Sigmoid colon (tissue), 7 donors: ENCODE measurements around the gene MAP3K21. TPM values are rescaled to one million over a fixed set of nuclear protein-coding genes. Genes with fewer than 3 reads are reported as not detected.

Source experiments
- DNase-seq: peaks from one replicate; pipeline ENCODE4 v3.0.0-alpha.2; 2019
- H3K27ac ChIP-seq, 4 donors: fragments of 200-600 bp; sonication (generic); one replicate each; pipeline ENCODE4 v1.5.1; 2016 to 2019; ENCODE audit warnings: mild to moderate bottlenecking in 1 of 4
- H3K27me3 ChIP-seq, 3 donors: fragments of 200-600 bp; sonication (generic); one replicate each; pipeline ENCODE4 v1.5.1; 2019; ENCODE audit warnings: mild to moderate bottlenecking in 1 of 3
- H3K36me3 ChIP-seq, 4 donors: fragments of 200-600 bp; sonication (generic); one replicate each; pipeline ENCODE4 v1.5.1; 2016 to 2019
- H3K4me1 ChIP-seq, 4 donors: fragments of 200-600 bp; sonication (generic); one replicate each; pipeline ENCODE4 v1.5.1; 2017 to 2019
- H3K4me3 ChIP-seq, 4 donors: fragments of 200-600 bp; sonication (generic); one replicate each; pipeline ENCODE4 v1.5.1; 2017 to 2019; ENCODE audit warnings: mild to moderate bottlenecking in 2 of 4, moderate library complexity in 1 of 4
- H3K9me3 ChIP-seq, 4 donors: fragments of 200-600 bp in 3 of 4; sonication (generic) in 3 of 4; one replicate each; pipeline versions ENCODE4 v1.5.1 to v1.6.1; 2013 to 2019
- CTCF ChIP-seq, 4 experiments: fragments of 450-650 bp in 3 of 4; fragments of 200-600 bp in 1 of 4; IDR thresholded peaks; one replicate each; pipeline ENCODE4 v1.5.1; 2016 to 2019; ENCODE audit warnings: antibody characterized with exemption in 4 of 4, mild to moderate bottlenecking in 3 of 4, moderate library complexity in 2 of 4
- EP300 ChIP-seq, 4 donors: sonication (generic); formaldehyde crosslinking; IDR thresholded peaks; one replicate each; pipeline ENCODE4 v1.6.1; 2017; ENCODE audit warnings: antibody characterized with exemption in 4 of 4
- POLR2A ChIP-seq, 2 donors: fragments of 450-650 bp; IDR thresholded peaks; one replicate each; pipeline ENCODE4 v1.6.1; 2016; ENCODE audit warnings: antibody characterized with exemption in 2 of 2, mild to moderate bottlenecking in 2 of 2, moderate library complexity in 2 of 2
- POLR2AphosphoS5 ChIP-seq, 4 donors: sonication (generic); formaldehyde crosslinking; IDR thresholded peaks; one replicate each; pipeline ENCODE4 v1.6.1; 2017; ENCODE audit warnings: antibody characterized with exemption in 4 of 4
- WGBS, 2 donors: extraction: QIAGEN DNeasy Blood & Tissue Kit; methylation state at CpG; one replicate each; pipeline ENCODE4 v1.1.7; 2013; 5-methylcytosine and 5-hydroxymethylcytosine counted together
- intact Hi-C: fragments of 100-400 bp; cut with DNase I; formaldehyde crosslinking; loops from one replicate; pipeline ENCODE4 v1.15.1; 2023
- polyA plus RNA-seq, 3 donors: library from polyadenylated mRNA; stranded (reverse); fragments of 200-250 nt; gene quantifications; one replicate each; pipeline ENCODE4 v1.2.3, GENCODE V29; 2013
- total RNA-seq, 4 donors: library from RNA; depleted of rRNA; stranded (reverse); fragments of >200 nt; gene quantifications; one replicate each; pipeline ENCODE4 v1.1.0, GENCODE V29; 2016
- donor health status: healthy with polysubstance abuse.
- donor health status: Bipolar disorder and iron deficiency.
- donor health status: healthy.

MAP3K21 gene
- total and polyA plus RNA-seq, 7 donors, result 0.33 to 7.9 (median 0.81) TPM

- Histone ChIP-seq H3K4me1 (no peaks in the 10 kb centered on the region), H3K27me3 (peaks cover 0 to 5% (median 0%) of the 10 kb centered on the region in 3 donors), H3K36me3 (no peaks in the 10 kb centered on the region), H3K4me3 (no peak overlapping the region), H3K27ac (no peak overlapping the region), H3K9me3 (no peaks in the 10 kb centered on the region)
- intact Hi-C loops, result no loop called here
- DNase-seq, result no peak
- no peak for TF ChIP-seq POLR2A (IDR thresholded peaks at IDR 0.05)
- no peak for TF ChIP-seq EP300 (IDR thresholded peaks at IDR 0.05)
- TF ChIP-seq POLR2AphosphoS5 (IDR thresholded peaks at IDR 0.05), result no peak
- no peak for TF ChIP-seq CTCF (IDR thresholded peaks at IDR 0.05)
Measured at GRCh38 chr1:233342086-233342485, 14.6 kb downstream of the MAP3K21 start.

- Histone ChIP-seq H3K9me3 (no peaks in the 10 kb centered on the region), H3K4me1 (no peaks in the 10 kb centered on the region), H3K4me3 (no peak overlapping the region), H3K27me3 (no peaks in the 10 kb centered on the region), H3K27ac (no peak overlapping the region), H3K36me3 (no peaks in the 10 kb centered on the region)
- TF ChIP-seq EP300 (IDR thresholded peaks at IDR 0.05), result no peak
- no peak for TF ChIP-seq CTCF (IDR thresholded peaks at IDR 0.05)
- no peak for TF ChIP-seq POLR2A (IDR thresholded peaks at IDR 0.05)
- TF ChIP-seq POLR2AphosphoS5 (IDR thresholded peaks at IDR 0.05), result no peak
- intact Hi-C loops, result no loop called here
- no peak for DNase-seq
- 25 to 72% methylated on average over 1 of the region's 1 CpG for WGBS, 2 donors
Measured at GRCh38 chr1:233343262-233343661, 15.7 kb downstream of the MAP3K21 start.

- no peak overlapping the region for H3K4me3 ChIP-seq
- H3K9me3 ChIP-seq, result no peaks in the 10 kb centered on the region
- H3K27me3 ChIP-seq, result no peaks in the 10 kb centered on the region
- H3K4me1 ChIP-seq, result no peaks in the 10 kb centered on the region
- intact Hi-C loops, result no loop called here
- WGBS, 2 donors, result 75 to 76% methylated on average over 5 of the region's 5 CpGs
- no peak for TF ChIP-seq EP300 (IDR thresholded peaks at IDR 0.05)
- no peak for TF ChIP-seq CTCF (IDR thresholded peaks at IDR 0.05)
- no peak for TF ChIP-seq POLR2A (IDR thresholded peaks at IDR 0.05)
- TF ChIP-seq POLR2AphosphoS5 (IDR thresholded peaks at IDR 0.05), result no peak
- no peaks in the 10 kb centered on the region for H3K36me3 ChIP-seq
- DNase-seq, result no peak
- no peak overlapping the region for H3K27ac ChIP-seq
Measured at GRCh38 chr1:233347338-233347737, 19.8 kb downstream of the MAP3K21 start.

GRCh38 chr1:233349137-233349536 is 21.6 kb downstream of the MAP3K21 start:
- intact Hi-C loops, result no loop called here
- WGBS, 2 donors, result 96% methylated on average over 5 of the region's 5 CpGs

More at GRCh38 chr1:233349137-233349536, 21.6 kb downstream of the MAP3K21 start:
- no peak for DNase-seq
- Histone ChIP-seq H3K27me3 (no peaks in the 10 kb centered on the region), H3K36me3 (no peaks in the 10 kb centered on the region), H3K27ac (no peak overlapping the region), H3K4me1 (no peaks in the 10 kb centered on the region), H3K9me3 (no peaks in the 10 kb centered on the region), H3K4me3 (no peak overlapping the region)
- no peak for TF ChIP-seq EP300 (IDR thresholded peaks at IDR 0.05)
- no peak for TF ChIP-seq CTCF (IDR thresholded peaks at IDR 0.05)
- no peak for TF ChIP-seq POLR2AphosphoS5 (IDR thresholded peaks at IDR 0.05)
- TF ChIP-seq POLR2A (IDR thresholded peaks at IDR 0.05), result no peak
